Duodenal mucosa (tissue), 2 donors: ENCODE data around the gene HDAC9.

ENCODE experiments used
- H3K27ac ChIP-seq: one replicate; pipeline ENCODE4 v1.7.0; 2013; ENCODE audit warnings: low read depth, low read length
- H3K27me3 ChIP-seq, 2 donors: one replicate each; pipeline ENCODE4 v1.7.0; 2013; ENCODE audit warnings: low read length in 2 of 2, control low read depth in 1 of 2; ENCODE audit not compliant: insufficient read depth in 2 of 2, control insufficient read depth in 1 of 2
- H3K36me3 ChIP-seq, 2 donors: one replicate each; pipeline ENCODE4 v1.7.0; 2013; ENCODE audit warnings: low read length in 2 of 2, control low read depth in 1 of 2; ENCODE audit not compliant: insufficient read depth in 2 of 2, control insufficient read depth in 1 of 2
- H3K4me1 ChIP-seq, 2 donors: one replicate each; pipeline ENCODE4 v1.7.0; 2013; ENCODE audit warnings: low read length in 2 of 2, control low read depth in 1 of 2; ENCODE audit not compliant: insufficient read depth in 2 of 2, control insufficient read depth in 1 of 2
- H3K4me3 ChIP-seq, 2 donors: one replicate each; pipeline ENCODE4 v1.7.0; 2013; ENCODE audit warnings: low read length in 2 of 2, low read depth in 1 of 2
- H3K9ac ChIP-seq, 2 donors: one replicate each; pipeline ENCODE4 v1.7.0; 2013; ENCODE audit warnings: low read length in 2 of 2, low read depth in 1 of 2
- H3K9me3 ChIP-seq, 2 donors: one replicate each; pipeline ENCODE4 v1.7.0; 2013; ENCODE audit warnings: low read length in 2 of 2, control low read depth in 1 of 2; ENCODE audit not compliant: control insufficient read depth in 1 of 2

Gene HDAC9

DNA sequence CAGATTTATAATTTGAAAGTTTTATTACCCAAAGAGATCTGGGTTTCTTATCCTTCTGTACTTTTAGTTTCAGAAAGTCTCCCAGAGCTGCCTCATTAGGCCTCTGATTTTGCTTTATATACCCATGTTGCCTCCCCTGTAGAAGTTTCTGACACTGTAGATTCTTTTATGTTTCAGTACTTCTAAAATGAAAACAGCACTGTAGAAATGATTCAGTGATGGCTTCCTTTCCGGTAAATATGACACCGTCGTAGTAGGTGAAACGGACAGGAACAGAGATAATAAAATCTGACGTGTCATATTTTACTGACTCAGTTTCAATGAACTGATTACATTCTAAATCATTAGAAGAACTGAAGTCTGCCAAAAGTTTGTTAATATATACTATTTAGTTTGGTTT, 349.2 kb downstream of the HDAC9 start:
- Histone ChIP-seq H3K4me3 (no peak overlapping the region), H3K9me3 (peaks cover 4% of the 10 kb centered on the region in 2 donors), H3K27me3 (no peaks in the 10 kb centered on the region), H3K27ac (no peak overlapping the region), H3K36me3 (no peaks in the 10 kb centered on the region), H3K4me1 (no peaks in the 10 kb centered on the region), H3K9ac (no peak overlapping the region)

DNA sequence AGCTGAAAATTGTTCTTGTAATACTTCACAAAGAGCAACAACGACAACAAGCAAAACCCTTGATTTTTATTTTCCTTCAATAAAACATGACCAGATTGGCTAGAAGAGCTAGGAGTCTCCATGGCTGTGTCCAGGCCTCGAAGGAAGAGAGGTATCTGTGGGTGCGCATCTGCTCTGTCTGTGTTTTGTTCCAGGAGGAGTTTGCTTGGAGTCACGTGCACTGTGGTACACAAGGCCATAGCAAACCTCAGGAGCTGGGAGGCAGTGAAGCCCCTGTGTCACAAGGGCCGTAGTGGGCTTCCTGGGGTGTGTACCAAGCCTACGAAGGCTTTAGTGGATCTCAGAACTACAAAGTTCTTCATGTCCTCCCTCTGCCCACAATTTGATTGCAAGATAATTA, 350.2 kb downstream of the HDAC9 start:
- Histone ChIP-seq H3K9me3 (peaks cover 4% of the 10 kb centered on the region in 2 donors), H3K36me3 (no peaks in the 10 kb centered on the region), H3K4me3 (no peak overlapping the region), H3K4me1 (no peaks in the 10 kb centered on the region), H3K9ac (no peak overlapping the region), H3K27ac (no peak overlapping the region), H3K27me3 (no peaks in the 10 kb centered on the region)

DNA sequence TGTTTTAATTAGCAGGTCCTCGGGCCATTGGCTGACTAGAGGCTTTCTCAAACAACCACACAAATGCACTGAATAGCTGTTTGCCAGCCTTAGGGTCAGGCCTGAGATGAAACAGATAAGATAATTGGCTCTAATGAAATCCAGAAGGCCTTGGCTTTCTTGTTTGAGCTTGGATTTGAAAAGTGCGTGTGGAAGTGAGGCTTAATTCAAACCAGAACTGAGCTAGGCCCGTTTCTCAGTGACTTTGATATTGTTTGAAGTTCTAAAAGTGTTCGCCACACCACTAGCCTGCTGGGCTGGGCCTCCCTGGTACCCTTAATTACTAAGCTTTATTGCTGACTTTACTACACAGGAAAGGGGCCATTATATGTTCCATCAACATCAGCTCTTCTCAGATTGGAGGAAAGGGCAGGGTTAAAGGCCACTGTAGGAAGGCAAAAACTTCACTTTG, 351.2 kb downstream of the HDAC9 start:
- Histone ChIP-seq H3K9ac (no peak overlapping the region), H3K9me3 (peaks cover 4% of the 10 kb centered on the region in 2 donors), H3K27ac (no peak overlapping the region), H3K36me3 (no peaks in the 10 kb centered on the region), H3K4me1 (no peaks in the 10 kb centered on the region), H3K27me3 (no peaks in the 10 kb centered on the region), H3K4me3 (no peak overlapping the region)

DNA sequence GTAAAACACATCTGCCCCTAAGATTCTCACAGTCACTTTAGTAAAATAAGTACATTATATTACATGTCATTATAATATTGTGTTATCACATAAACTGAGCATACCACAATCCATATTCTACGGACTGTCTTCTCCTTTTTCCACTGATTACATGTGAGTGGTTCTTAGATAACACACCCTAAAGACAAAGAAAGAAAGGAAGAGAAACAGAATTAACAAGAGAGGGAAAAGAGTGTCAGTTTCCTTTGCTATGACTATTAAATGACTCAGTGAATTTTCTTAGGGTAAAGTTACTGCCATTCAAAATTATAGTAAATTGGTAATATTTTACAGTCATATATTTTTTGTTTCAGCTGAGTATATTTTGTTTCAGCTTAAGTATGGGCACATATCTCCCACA, 353.6 kb downstream of the HDAC9 start:
- H3K27ac ChIP-seq: no peak overlapping the region
- no peak overlapping the region for H3K4me3 ChIP-seq
- peaks cover 4 to 8% of the 10 kb centered on the region in 2 donors for H3K9me3 ChIP-seq
- H3K27me3 ChIP-seq: no peaks in the 10 kb centered on the region
- H3K9ac ChIP-seq: no peak overlapping the region
- H3K4me1 ChIP-seq: no peaks in the 10 kb centered on the region
- H3K36me3 ChIP-seq: no peaks in the 10 kb centered on the region

DNA sequence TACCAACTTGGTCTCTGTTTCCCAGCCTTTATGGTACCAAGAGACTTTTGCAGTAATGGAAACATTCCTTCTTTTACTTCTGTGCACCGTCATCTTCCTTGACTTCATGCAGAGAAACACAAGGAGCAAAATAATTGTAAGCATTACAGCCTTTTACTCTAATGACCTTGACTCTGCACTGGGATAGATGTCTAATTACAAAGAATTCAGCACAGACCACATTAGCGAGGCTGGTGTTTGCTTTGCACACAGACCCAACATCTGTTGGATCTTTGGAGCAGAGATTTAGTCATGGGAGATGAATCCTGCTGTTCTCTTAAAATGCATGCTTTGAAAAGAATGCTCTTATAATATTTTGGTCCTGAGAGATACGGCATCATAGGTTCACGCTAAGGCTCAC, 360.2 kb downstream of the HDAC9 start:
- Histone ChIP-seq H3K4me1 (no peaks in the 10 kb centered on the region), H3K9ac (no peak overlapping the region), H3K27me3 (no peaks in the 10 kb centered on the region), H3K4me3 (no peak overlapping the region), H3K9me3 (peaks cover 4 to 5% of the 10 kb centered on the region in 2 donors), H3K36me3 (no peaks in the 10 kb centered on the region), H3K27ac (no peak overlapping the region)

DNA sequence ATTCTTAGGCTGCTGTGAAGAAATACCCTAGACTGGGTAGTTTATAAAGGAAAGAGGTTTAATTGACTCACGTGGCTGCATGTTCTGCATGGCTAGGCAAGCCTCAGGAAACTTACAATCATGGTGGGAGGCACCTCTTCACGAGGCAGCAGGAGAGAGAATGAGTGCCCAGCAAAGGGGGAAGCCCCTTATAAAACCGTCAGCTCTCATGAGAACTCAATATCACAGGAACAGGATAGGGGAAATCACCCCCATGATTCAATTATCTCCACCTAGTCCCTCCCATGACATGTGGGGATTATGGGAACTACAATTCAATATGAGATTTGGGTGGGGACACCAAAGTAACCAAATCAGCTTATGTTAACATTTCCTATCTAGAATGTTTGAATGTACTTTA, 362.7 kb downstream of the HDAC9 start:
- Histone ChIP-seq H3K9me3 (peaks cover 0 to 5% of the 10 kb centered on the region in 2 donors), H3K4me1 (no peaks in the 10 kb centered on the region), H3K27ac (no peak overlapping the region), H3K36me3 (no peaks in the 10 kb centered on the region), H3K27me3 (no peaks in the 10 kb centered on the region), H3K4me3 (no peak overlapping the region), H3K9ac (no peak overlapping the region)

DNA sequence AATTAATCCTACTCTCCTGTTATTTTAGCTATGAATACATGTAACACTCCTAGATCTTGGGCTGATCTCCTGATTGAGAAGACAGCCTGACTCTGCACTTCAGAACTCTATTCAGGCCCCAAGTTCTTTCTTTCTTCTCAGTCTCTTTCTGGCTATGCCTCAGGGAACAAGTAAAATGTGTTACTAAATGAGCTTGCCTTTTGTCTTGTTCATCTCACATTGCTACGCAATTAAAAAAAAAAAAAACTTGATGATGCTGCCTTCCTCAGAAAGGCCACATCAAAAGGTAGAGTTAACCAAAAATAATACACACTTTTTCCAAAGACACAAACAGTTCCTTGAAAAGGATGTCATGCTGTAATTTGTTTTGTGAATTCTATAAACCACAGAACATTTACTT, 363.8 kb downstream of the HDAC9 start:
- H3K9ac ChIP-seq: no peak overlapping the region
- H3K27me3 ChIP-seq: no peaks in the 10 kb centered on the region
- no peak overlapping the region for H3K4me3 ChIP-seq
- no peaks in the 10 kb centered on the region for H3K4me1 ChIP-seq
- H3K27ac ChIP-seq: no peak overlapping the region
- no peaks in the 10 kb centered on the region for H3K36me3 ChIP-seq
- peaks cover 3 to 5% of the 10 kb centered on the region in 2 donors for H3K9me3 ChIP-seq

DNA sequence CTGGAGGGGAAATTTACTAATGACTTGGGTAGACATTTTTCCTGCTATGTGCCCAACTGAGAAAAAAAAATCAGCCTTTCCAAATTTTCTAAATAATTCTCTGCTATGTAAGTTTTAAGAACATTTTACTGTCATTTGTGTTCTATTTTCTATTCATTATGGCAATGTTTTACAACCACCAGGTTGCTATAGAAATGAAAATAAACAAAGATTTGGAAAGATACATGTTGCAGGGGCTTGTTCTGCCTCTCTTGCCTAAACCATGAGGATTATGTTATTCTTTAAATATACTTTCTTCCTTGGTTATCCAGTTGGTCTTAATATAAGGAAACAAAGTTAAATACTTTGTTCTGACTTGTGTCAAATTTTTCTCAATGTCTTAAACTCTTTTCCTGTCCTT, 364.7 kb downstream of the HDAC9 start:
- Histone ChIP-seq H3K9ac (no peak overlapping the region), H3K4me3 (no peak overlapping the region), H3K4me1 (no peaks in the 10 kb centered on the region), H3K36me3 (no peaks in the 10 kb centered on the region), H3K9me3 (peaks cover 3 to 5% of the 10 kb centered on the region in 2 donors), H3K27me3 (no peaks in the 10 kb centered on the region), H3K27ac (no peak overlapping the region)

DNA sequence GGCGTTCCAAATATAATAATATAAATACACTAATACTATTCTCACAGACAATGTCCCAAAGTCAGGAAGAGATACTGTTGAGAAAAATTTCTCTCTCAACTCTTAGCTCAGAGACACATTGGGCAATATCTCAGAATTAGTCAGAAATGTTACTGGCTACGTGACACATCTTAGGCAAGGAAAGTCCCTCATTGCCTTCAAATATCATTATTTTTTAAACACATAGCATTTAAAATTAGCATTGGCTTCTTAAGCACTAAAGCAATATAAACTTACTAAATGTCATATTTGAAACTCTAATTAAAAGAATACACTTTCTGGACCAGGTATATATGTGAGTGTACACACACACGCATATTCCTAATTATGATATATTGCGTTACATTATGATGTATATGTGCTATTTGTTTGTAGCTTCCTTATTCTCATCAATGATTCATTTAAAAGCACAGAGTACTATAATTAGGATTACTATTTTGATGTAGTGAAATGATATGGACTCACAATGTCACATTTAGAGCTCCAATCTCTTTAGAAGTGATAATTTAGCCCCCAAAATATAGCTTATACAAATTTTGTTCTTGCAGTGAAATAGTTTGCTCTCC, 366.1 kb downstream of the HDAC9 start:
- H3K4me3 ChIP-seq: no peak overlapping the region
- H3K36me3 ChIP-seq: no peaks in the 10 kb centered on the region
- H3K27ac ChIP-seq: no peak overlapping the region
- H3K9me3 ChIP-seq: peaks cover 3 to 5% of the 10 kb centered on the region in 2 donors
- H3K27me3 ChIP-seq: no peaks in the 10 kb centered on the region
- no peaks in the 10 kb centered on the region for H3K4me1 ChIP-seq
- H3K9ac ChIP-seq: no peak overlapping the region

DNA sequence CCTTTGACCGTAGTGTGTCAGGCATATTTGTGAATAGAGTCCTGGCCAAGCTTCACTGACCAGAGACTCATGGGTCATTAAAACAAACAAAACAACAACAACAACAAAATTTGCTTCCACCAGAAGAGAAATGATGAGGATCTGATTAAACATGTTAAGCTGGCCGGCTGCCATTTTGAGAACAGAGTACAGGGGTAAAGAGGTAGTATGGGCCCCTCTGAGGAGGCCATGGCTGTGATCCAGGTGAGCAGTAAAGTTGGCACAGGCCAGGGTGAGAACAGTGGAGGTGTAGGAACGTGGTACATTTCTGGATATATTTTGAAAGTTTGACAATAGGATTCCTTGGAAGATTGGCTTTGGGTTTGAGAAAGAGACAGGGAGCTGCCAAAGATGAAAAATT, 369.4 kb downstream of the HDAC9 start:
- H3K9me3 ChIP-seq: peaks cover 0 to 8% of the 10 kb centered on the region in 2 donors
- no peaks in the 10 kb centered on the region for H3K4me1 ChIP-seq
- H3K4me3 ChIP-seq: no peak overlapping the region
- no peak overlapping the region for H3K9ac ChIP-seq
- no peak overlapping the region for H3K27ac ChIP-seq
- H3K36me3 ChIP-seq: no peaks in the 10 kb centered on the region
- no peaks in the 10 kb centered on the region for H3K27me3 ChIP-seq
